ENCODE measurements around the gene RHOBTB1. TPM values are rescaled to one million over a fixed set of nuclear protein-coding genes. Genes with fewer than 3 reads are reported as not detected.
"Not testable (repeated sequence)": the region's sequence is repeated elsewhere in the genome, so short reads cannot be mapped to it uniquely, and the experiment has no call there.

The RHOBTB1 gene
- total RNA-seq, 1 donor, result 32.9 TPM

- no peak for TF ChIP-seq CTCF (IDR thresholded peaks at IDR 0.05; ENCODE audit: extremely low read depth, low read depth, low read length)
- no peaks in the 10 kb centered on the region for H3K36me3 ChIP-seq (ENCODE audit: insufficient read depth, low read length)
- no peaks in the 10 kb centered on the region for H3K9me3 ChIP-seq (ENCODE audit: low read depth, low read length)
- H3K79me2 ChIP-seq (ENCODE audit: insufficient read depth, low read length), result no peaks in the 10 kb centered on the region
- H3K27ac ChIP-seq (ENCODE audit: low read depth, low read length), result no peak overlapping the region
- H2AFZ ChIP-seq (ENCODE audit: low read length), result no peak overlapping the region
- DNase-seq (ENCODE audit: insufficient read length, low spot score, missing footprints), result no peak
- H3K27me3 ChIP-seq (ENCODE audit: insufficient read depth, low read length), result no peaks in the 10 kb centered on the region
- H3K4me2 ChIP-seq (ENCODE audit: insufficient read depth, low read length), result no peak overlapping the region
- H3K4me3 ChIP-seq (ENCODE audit: insufficient read depth, low read length), result no peak overlapping the region
- no peaks in the 10 kb centered on the region for H4K20me1 ChIP-seq (ENCODE audit: insufficient read depth, low read length)
- H3K4me1 ChIP-seq (ENCODE audit: insufficient read depth, low read length), result no peaks in the 10 kb centered on the region
Measured at GRCh38 chr10:60835049-60835448, 108.9 kb downstream of the RHOBTB1 start.

- no peak overlapping the region for H3K27ac ChIP-seq (ENCODE audit: low read depth, low read length)
- no peaks in the 10 kb centered on the region for H3K4me1 ChIP-seq (ENCODE audit: insufficient read depth, low read length)
- no peaks in the 10 kb centered on the region for H4K20me1 ChIP-seq (ENCODE audit: insufficient read depth, low read length)
- H3K36me3 ChIP-seq (ENCODE audit: insufficient read depth, low read length), result no peaks in the 10 kb centered on the region
- no peak for DNase-seq (ENCODE audit: insufficient read length, low spot score, missing footprints)
- H3K4me2 ChIP-seq (ENCODE audit: insufficient read depth, low read length), result no peak overlapping the region
- H3K9me3 ChIP-seq (ENCODE audit: low read depth, low read length), result no peaks in the 10 kb centered on the region
- no peaks in the 10 kb centered on the region for H3K79me2 ChIP-seq (ENCODE audit: insufficient read depth, low read length)
- no peak overlapping the region for H2AFZ ChIP-seq (ENCODE audit: low read length)
- no peaks in the 10 kb centered on the region for H3K27me3 ChIP-seq (ENCODE audit: insufficient read depth, low read length)
- H3K4me3 ChIP-seq (ENCODE audit: insufficient read depth, low read length), result no peak overlapping the region
- no peak for TF ChIP-seq CTCF (IDR thresholded peaks at IDR 0.05; ENCODE audit: extremely low read depth, low read depth, low read length)
Measured at GRCh38 chr10:60834401-60834800, 109.6 kb downstream of the RHOBTB1 start.

GRCh38 chr10:60832136-60832535 lies 111.8 kb downstream of the RHOBTB1 start:
- not testable (repeated sequence) for H3K27ac ChIP-seq (ENCODE audit: low read depth, low read length); H3K4me2 ChIP-seq (ENCODE audit: insufficient read depth, low read length); H3K9me3 ChIP-seq (ENCODE audit: low read depth, low read length); H3K27me3 ChIP-seq (ENCODE audit: insufficient read depth, low read length); H3K4me3 ChIP-seq (ENCODE audit: insufficient read depth, low read length); H2AFZ ChIP-seq (ENCODE audit: low read length); H3K36me3 ChIP-seq (ENCODE audit: insufficient read depth, low read length); DNase-seq (ENCODE audit: insufficient read length, low spot score, missing footprints); H4K20me1 ChIP-seq (ENCODE audit: insufficient read depth, low read length); H3K79me2 ChIP-seq (ENCODE audit: insufficient read depth, low read length)
- peaks cover 13% of the 10 kb centered on the region for H3K4me1 ChIP-seq (ENCODE audit: insufficient read depth, low read length)

- H3K4me1 ChIP-seq (ENCODE audit: insufficient read depth, low read length), result peaks cover 13% of the 10 kb centered on the region
- DNase-seq (ENCODE audit: insufficient read length, low spot score, missing footprints), result no peak
- TF ChIP-seq CTCF (IDR thresholded peaks at IDR 0.05; ENCODE audit: extremely low read depth, low read depth, low read length), result no peak
- peak overlapping the region; percentile 8 for H3K27ac ChIP-seq (ENCODE audit: low read depth, low read length)
- H3K9me3 ChIP-seq (ENCODE audit: low read depth, low read length), result no peaks in the 10 kb centered on the region
- no peaks in the 10 kb centered on the region for H3K27me3 ChIP-seq (ENCODE audit: insufficient read depth, low read length)
- H3K36me3 ChIP-seq (ENCODE audit: insufficient read depth, low read length), result no peaks in the 10 kb centered on the region
- H3K79me2 ChIP-seq (ENCODE audit: insufficient read depth, low read length), result no peaks in the 10 kb centered on the region
- no peak overlapping the region for H2AFZ ChIP-seq (ENCODE audit: low read length)
- H3K4me3 ChIP-seq (ENCODE audit: insufficient read depth, low read length), result no peak overlapping the region
- H4K20me1 ChIP-seq (ENCODE audit: insufficient read depth, low read length), result no peaks in the 10 kb centered on the region
- peak overlapping the region; percentile 2 for H3K4me2 ChIP-seq (ENCODE audit: insufficient read depth, low read length)
Measured at GRCh38 chr10:60828489-60828852, 115.5 kb downstream of the RHOBTB1 start.
